ENCODE results near the gene AGO3.
"Not testable (repeated sequence)": the region's sequence is repeated elsewhere in the genome, so short reads cannot be mapped to it uniquely, and the experiment has no call there.

AGO3 gene

GRCh38 chr1:36014722-36015220 is 83.9 kb downstream of the AGO3 start:
- DNase-seq: no peak

GRCh38 chr1:36016686-36017085 is 85.8 kb downstream of the AGO3 start:
- no peak for DNase-seq

GRCh38 chr1:36023098-36023769 is 92.3 kb downstream of the AGO3 start:
- DNase-seq: no peak

GRCh38 chr1:36024024-36024423 is 93.1 kb downstream of the AGO3 start:
- not testable (repeated sequence) for DNase-seq

GRCh38 chr1:36024847-36025246 is 93.9 kb downstream of the AGO3 start:
- no peak for DNase-seq

GRCh38 chr1:36027766-36028165 is 96.9 kb downstream of the AGO3 start:
- DNase-seq: no peak

- DNase-seq: no peak
These were observed 100.5 kb downstream of the AGO3 start for GRCh38 chr1:36031441-36031840.

GRCh38 chr1:36034692-36035091 is 103.8 kb downstream of the AGO3 start:
- DNase-seq: peak; percentile 25

GRCh38 chr1:36035154-36035553 is 104.2 kb downstream of the AGO3 start:
- DNase-seq: no peak

GRCh38 chr1:36040238-36040637 is 109.3 kb downstream of the AGO3 start:
- DNase-seq: no peak

- DNase-seq: no peak
These were observed 120.9 kb downstream of the AGO3 start for GRCh38 chr1:36051821-36052220.

GRCh38 chr1:36053978-36054377 is 123.1 kb downstream of the AGO3 start:
- DNase-seq: no peak

- DNase-seq: no peak
These were observed 124.8 kb downstream of the AGO3 start for GRCh38 chr1:36055706-36056105.

GRCh38 chr1:36062315-36062714 is 131.4 kb downstream of the AGO3 start:
- DNase-seq: no peak

GRCh38 chr1:36067871-36068270 is 137.0 kb downstream of the AGO3 start:
- no peak for DNase-seq

GRCh38 chr1:36068866-36069265 is 138.0 kb downstream of the AGO3 start:
- DNase-seq: no peak

- DNase-seq: no peak
These were observed 139.4 kb downstream of the AGO3 start for GRCh38 chr1:36070349-36070748.

- no peak for DNase-seq
These were observed 146.2 kb downstream of the AGO3 start for GRCh38 chr1:36076979-36077573.

GRCh38 chr1:36080236-36080635 is 149.3 kb downstream of the AGO3 start:
- no peak for DNase-seq

- DNase-seq: no peak
These were observed 149.9 kb downstream of the AGO3 start for GRCh38 chr1:36080801-36081200.

GRCh38 chr1:36081926-36082485 is 151.1 kb downstream of the AGO3 start:
- no peak for DNase-seq

GRCh38 chr1:36083219-36083618 is 152.3 kb downstream of the AGO3 start:
- no peak for DNase-seq

GRCh38 chr1:36083635-36084496 is 153.0 kb downstream of the AGO3 start, which contains the start of gene TEKT2:
TEKT2 (plus strand) TSS chr1:36084094; CDS start chr1:36084922, 828 bp downstream.
- no peak for DNase-seq

Data from KG1 (cell line).